GM12878 (cell line): ENCODE measurements around the gene BTG2.

Experiments
- CBX5 ChIP-seq: sonication (generic); IDR thresholded peaks from 2 replicates; pipeline ENCODE4 v1.6.1; 2016; ENCODE audit warnings: low read depth, moderate library complexity, mild to moderate bottlenecking, inconsistent platforms
- ZNF622 ChIP-seq: fragments of 450-650 bp; IDR thresholded peaks from 2 replicates; pipeline ENCODE4 v1.6.1; 2017; ENCODE audit warnings: mild to moderate bottlenecking, inconsistent platforms

DNA sequence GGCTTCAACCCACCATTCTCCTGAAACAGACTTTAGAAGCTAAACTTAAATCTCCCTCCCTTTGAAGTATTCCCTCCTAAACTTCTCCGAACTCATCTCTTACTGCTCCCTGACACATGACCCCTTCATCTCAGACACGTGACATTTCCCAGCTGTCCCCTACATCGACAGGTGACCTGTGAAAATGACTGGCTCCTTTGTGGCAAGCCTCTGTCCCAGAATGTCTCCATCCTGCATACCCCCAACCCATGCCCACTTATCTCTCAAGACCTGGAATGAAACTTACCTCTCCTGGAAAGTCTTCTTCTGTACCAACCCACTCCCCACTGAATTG lies 41.4 kb downstream of the BTG2 start:
- no peak for TF ChIP-seq CBX5
- TF ChIP-seq ZNF622: no peak
